Activated CD8-positive, alpha-beta memory T cell treated with anti-CD3 and anti-CD28 coated beads for 4 hours (primary cell): ENCODE measurements around the gene HEYL.

ENCODE experiments used
- DNase-seq, 2 donors: peaks; one replicate each; pipeline ENCODE4 v3.0.0-alpha.2; 2020; ENCODE audit warnings: low read depth in 2 of 2

The HEYL gene

DNA sequence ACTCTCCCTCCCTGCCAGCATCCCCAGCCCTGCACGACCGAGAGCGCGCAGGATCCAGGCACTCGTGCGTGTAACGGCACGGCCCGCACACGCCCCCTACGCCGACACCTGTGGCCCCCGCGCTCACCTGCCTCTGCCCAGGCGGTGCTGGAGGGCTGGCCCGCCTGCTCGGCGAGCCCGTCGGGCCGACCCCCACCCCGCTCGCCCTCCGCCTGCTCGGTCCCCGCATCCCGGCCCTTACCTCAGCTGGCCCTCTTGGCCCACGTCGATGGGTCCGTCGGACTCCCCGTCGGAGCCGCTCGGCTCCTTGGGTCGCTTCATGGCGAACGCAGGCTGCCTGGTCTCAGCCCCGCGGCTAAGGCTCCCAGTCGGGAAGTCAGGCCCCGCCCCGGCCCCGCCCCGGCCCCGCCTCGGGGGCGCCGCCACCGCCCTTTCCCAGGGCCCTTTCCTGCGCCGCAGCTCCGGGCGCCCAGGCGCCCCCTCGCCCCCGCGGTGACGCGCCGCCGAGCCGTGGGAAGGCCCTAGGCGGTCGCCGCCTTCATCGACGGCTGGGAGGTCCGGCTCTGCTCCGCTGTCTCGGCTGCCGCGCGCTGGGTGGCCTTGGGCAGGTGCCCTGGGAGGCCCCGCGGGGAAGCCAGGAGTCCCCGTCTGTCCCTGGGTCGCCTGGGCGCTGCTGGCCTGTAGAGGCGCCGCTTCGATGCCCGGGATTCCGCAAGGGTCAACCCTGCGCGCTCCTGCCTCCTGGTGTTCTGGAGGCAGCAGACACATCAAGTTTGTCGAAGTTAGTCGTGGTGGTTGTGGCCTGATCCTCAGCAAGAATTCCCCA, at the start of gene HEYL:
TSS of gene HEYL (minus strand) at position 339 of the 826 bp plus-strand sequence. CDS start at position 321, 18 bp downstream.
- DNase-seq = peak; percentile 51 to 57

- no peak for DNase-seq
These were observed 49.8 kb upstream of the HEYL start for GRCh38 chr1:39689214-39689613.

- no peak for DNase-seq
These were observed 49.3 kb upstream of the HEYL start for GRCh38 chr1:39688706-39689105.

- no peak for DNase-seq
These were observed 47.8 kb upstream of the HEYL start for GRCh38 chr1:39687243-39687642.

DNA sequence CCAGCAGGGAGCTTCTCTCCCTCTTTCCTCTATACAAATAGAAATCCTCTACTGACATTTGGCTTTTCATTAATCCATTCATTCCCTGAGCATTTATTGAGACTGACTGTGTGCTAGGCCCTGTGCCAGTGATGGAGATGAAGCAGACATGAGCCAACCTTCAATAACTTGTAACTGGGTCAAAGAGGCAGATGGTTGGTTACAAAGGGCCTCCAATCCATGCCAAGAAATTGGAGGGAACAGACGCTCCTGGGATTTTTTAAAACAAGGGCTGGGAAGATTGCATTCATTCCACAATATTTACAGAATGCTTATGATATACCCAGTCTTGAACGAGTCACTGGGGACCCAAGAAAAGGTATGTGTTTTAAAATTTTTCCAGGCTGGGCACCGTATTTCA, 45.6 kb upstream of the HEYL start:
- no peak for DNase-seq

GRCh38 chr1:39684313-39684664, 44.8 kb upstream of the HEYL start:
- DNase-seq = no peak

- no peak for DNase-seq
These were observed 44.3 kb upstream of the HEYL start for GRCh38 chr1:39683591-39684312.

DNA sequence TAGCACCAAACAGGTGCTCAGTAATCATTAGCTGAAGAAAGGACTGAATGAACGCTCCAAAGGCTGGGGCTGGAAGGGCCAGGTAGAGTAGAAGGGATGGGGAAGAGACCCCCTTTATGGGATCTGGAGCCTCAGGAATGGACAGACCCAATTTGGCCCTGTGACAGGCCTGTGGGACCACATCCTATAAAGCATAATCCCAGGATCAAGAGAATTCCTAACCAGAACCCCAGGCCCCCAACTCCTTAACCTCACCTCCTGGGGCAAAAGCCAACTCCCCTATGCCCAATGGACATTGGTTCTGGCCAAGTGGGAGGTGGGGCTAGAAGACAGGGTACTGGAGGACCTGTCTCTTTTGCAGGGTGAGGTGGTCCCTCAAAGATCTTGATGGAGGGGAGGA, 42.6 kb upstream of the HEYL start:
- DNase-seq = no peak

DNA sequence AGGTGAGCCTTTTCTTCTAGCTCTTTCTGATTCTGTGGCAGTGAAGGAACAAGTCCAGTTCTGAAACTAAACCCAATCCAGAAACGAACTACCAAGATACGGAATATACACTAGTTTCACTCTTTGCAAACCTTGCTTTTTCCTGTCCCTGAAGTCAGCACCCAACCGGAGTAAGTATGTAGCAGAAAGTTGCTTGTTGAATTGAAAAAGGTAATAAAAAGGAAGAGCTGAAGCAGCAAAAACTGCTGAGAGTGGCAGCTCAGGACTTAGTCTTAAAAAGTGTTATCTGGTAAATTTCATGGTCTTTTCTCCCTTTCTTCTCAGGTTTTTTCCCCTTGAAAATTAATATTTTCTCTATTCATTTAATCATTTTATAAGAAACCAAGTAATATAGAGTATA, 41.9 kb upstream of the HEYL start:
- DNase-seq = no peak

- DNase-seq = no peak
These were observed 41.3 kb upstream of the HEYL start for GRCh38 chr1:39680751-39681150.

DNA sequence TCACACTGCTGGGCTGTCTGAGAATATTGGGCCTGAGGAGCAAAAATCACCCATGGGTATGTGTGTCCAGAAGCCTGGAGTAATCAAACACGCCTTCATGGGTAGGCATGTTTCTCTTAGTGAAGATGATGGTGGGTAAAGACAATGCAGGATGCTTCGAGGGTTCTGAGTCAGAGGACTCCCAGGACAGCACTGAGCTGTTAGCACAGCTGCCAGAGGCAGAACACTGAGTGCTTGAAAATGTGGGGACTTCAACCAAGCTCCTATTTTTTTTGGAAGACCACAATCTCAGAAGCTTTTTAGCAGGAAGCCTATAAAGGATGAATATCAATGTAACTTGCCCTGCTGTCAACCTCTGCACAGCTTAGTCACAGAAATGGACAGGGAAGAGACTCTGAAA, 40.4 kb upstream of the HEYL start:
- no peak for DNase-seq

- DNase-seq = no peak
These were observed 39.4 kb upstream of the HEYL start for GRCh38 chr1:39678889-39679288.

GRCh38 chr1:39677645-39678044, 38.2 kb upstream of the HEYL start:
- DNase-seq = no peak

DNA sequence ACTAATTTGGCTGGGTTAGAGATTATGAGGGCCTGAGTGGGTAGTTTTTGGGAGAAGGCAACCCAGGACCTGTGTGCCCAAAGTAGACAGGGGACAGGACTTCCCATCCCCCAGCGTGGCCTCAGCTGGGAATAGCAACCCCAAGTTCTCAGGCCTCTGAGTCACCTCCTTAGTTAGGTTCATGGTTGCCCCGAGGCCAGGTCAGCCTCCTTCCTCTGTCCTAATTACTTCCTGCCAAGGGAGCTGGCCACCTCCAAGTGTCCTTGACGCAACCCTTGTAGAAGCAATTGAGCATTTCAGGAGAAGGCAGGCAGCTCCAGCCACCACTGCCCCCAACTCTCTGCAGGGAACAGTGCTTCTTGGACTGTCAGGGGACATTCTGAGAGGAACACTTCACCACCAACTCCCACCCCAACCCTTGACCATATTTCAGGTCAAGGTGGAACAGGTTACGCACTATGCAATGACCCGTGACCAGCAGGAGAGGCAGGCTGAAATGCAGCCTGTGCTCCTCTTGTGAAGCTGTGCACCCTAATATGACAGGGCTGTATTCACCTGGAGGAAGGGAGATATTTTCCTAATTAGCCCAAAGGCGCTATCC, 37.6 kb upstream of the HEYL start:
- no peak for DNase-seq

- DNase-seq = no peak
These were observed 35.8 kb upstream of the HEYL start for GRCh38 chr1:39675220-39675619.

DNA sequence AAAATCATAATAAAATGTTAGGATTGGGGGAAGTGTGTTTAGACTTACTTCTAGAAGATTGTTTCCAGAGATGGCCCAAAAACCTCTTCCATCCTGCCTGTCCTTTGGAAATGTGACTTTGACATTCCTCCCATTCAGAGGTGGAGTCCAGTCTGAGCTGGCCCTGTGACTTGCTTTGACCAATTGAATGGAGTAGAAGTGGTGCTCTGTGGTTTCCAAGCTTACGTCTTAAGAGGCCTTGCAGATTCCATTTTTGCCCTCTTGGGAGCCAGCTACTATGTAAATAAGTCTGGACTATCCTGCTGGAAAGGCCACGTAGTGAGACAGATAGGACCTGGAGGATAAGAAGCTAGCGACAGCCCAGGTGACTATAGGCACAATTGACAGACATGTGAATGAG, 33.8 kb upstream of the HEYL start:
- no peak for DNase-seq

DNA sequence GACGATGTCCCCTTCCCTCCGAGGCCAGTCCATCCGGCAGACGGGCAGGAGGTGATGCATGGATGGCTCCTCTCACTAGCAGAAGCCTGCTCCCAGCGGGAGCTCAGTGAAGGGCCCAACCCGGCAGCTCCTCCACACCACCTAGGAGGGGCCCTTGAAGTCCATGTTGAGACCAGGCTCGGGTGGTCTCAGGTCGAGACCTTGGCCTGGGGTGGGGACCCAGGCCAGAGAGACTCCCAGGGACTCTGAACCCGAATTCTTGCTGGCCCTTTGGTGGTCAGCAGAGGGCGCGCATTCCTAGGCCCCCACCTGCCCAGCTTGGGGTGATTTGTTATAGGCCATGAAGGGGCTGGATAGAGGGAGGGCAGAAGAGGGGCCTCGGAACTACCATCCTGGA, 33.1 kb upstream of the HEYL start:
- DNase-seq = no peak

DNA sequence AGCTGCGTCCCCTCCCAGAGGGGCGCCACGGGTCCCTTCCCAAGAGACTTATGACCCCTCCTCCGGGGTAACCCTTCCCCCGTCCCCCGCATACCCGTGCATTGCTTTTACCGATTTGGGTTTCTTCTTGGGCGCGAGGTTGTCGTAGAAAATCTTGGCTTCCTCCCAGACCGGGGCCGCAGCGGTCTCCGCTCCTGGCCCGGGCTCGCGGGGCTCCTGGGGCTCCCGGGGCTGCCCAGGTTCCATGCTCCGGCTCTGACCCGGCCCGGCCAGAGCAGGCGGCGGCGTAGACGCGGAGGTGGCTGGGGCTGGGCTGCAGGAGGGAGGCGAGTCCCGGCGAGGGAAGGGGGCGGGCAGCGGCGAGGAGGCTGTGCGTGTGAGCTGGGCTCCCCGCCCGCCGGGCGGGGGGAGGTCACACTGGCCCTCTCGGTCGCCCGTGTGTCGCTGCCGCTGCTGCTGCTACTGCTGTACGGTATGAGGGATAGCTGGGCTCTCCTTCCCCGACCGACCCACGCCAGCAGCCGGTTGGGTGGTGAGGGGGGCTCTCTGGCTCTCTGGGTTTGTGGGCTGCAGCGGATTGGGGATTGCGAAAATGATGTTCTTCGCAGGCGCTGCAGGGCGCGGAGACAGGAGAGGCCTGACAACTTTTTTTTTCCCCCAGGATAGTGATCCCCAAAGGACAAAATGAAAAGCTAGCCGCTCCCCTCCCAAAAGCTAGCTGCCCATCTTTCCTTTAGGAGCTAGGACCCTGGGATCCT, 32.5 kb upstream of the HEYL start, which contains the start of gene NT5C1A:
TSS of gene NT5C1A (minus strand) at position 315 of the 758 bp plus-strand sequence. CDS start at position 246, 69 bp downstream.
- no peak for DNase-seq

- no peak for DNase-seq
These were observed 32.0 kb upstream of the HEYL start for GRCh38 chr1:39671433-39671792.

DNA sequence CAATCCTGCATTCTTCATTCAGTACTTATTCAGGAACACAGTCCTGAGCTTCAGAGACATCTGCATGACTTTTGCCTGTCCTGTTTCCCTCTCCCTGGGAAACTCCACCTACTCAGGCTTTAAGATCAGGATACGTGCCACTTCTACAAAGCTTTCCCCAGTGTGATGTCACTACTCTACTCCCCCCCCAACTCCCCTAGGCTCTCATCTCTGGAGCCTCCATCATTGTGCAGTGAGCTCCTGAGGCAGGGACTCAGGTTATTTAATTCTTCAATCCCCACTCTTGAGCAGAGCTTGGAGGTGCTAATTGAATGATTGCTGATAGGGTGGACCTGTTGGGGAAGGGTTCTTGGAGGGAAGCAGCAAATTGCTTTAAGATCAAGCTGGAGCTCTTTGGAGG, 31.2 kb upstream of the HEYL start:
- DNase-seq = no peak

DNA sequence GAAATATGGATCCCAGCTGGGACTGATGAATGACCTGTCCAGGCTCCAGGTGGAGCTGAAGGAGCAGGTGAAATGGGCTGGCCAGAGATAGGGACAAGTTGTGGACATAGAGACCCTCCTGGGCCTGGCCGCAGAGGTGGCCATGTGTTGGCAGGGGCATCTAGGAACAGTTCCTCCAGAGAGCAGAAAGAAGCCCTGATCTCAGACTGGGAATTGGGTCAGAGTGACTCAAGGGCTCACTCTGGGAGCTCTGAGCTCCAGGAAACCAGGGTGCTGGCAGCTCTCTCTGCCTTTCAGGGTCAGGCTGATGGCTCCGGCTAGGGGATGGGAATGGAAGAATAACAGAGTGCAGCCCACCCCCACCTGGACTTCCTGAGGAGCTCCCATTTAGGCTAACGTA, 29.5 kb upstream of the HEYL start:
- DNase-seq = no peak

DNA sequence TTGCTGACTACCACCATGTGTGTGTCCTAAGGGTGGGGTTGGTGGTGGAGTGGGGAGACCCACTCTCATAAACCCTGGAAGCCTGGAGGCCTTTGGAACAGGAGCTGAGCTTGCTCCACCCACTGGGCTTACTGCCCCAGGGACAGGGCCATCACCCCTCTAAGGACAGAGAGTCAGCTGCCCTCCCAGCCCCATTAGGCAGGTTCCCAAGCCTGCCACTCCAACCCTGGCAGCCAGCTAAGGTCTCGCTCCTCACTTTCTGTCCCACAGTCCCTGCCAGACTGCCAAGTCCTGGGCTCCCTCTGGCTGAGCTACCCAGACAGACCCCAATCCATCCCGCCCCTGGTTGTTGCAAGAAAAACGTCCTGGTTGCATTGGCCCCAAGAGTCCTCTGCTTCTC, 28.7 kb upstream of the HEYL start:
- DNase-seq = no peak
